ENCODE data around the gene NHSL2. TPM values are rescaled to one million over a fixed set of nuclear protein-coding genes. Genes with fewer than 3 reads are reported as not detected.

NHSL2 gene
- total RNA-seq, 3 donors from 2014 or later, result 5.4 to 9.2 (median 5.8) TPM

GRCh38 chrX:72114807-72115206 is 204.2 kb downstream of the NHSL2 start:
- intact Hi-C loops (cut with DNase I; ENCODE audit: low total_unique reads), result no loop called here
- no peak for DNase-seq (ENCODE audit: low spot score in 2 of 2)
- H3K4me1 ChIP-seq, result no peaks in the 10 kb centered on the region
- H3K36me3 ChIP-seq, result no peaks in the 10 kb centered on the region
- TF ChIP-seq POLR2AphosphoS5 (IDR thresholded peaks at IDR 0.05), result no peak
- TF ChIP-seq CTCF (IDR thresholded peaks at IDR 0.05), result no peak
- H3K4me3 ChIP-seq, result no peak overlapping the region
- H3K27me3 ChIP-seq, result peaks cover 0 to 39% of the 10 kb centered on the region in 2 donors
- H3K9me3 ChIP-seq, result no peaks in the 10 kb centered on the region
- peak overlapping the region in 1 of 2 donors; percentile 38 for H3K27ac ChIP-seq

GRCh38 chrX:72115380-72115779 is 204.7 kb downstream of the NHSL2 start:
- no peak overlapping the region for H3K4me3 ChIP-seq
- H3K4me1 ChIP-seq, result no peaks in the 10 kb centered on the region
- TF ChIP-seq POLR2AphosphoS5 (IDR thresholded peaks at IDR 0.05), result no peak
- no peak for TF ChIP-seq CTCF (IDR thresholded peaks at IDR 0.05)
- TF ChIP-seq POLR2A (IDR thresholded peaks at IDR 0.05), result no peak
- H3K27me3 ChIP-seq, result peaks cover 0 to 35% of the 10 kb centered on the region in 2 donors
- H3K27ac ChIP-seq, result peak overlapping the region in 1 of 2 donors; percentile 38
- intact Hi-C loops (cut with DNase I; ENCODE audit: low total_unique reads), result no loop called here
- no peaks in the 10 kb centered on the region for H3K9me3 ChIP-seq
- no peaks in the 10 kb centered on the region for H3K36me3 ChIP-seq
- no peak for DNase-seq (ENCODE audit: low spot score in 2 of 2)

- H3K9me3 ChIP-seq, result no peaks in the 10 kb centered on the region
- intact Hi-C loops (cut with DNase I; ENCODE audit: low total_unique reads), result no loop called here
- H3K4me1 ChIP-seq, result no peaks in the 10 kb centered on the region
- H3K27me3 ChIP-seq, result peaks cover 0 to 22% of the 10 kb centered on the region in 2 donors
- H3K36me3 ChIP-seq, result no peaks in the 10 kb centered on the region
- TF ChIP-seq CTCF (IDR thresholded peaks at IDR 0.05) (no peak), POLR2A (IDR thresholded peaks at IDR 0.05) (no peak), POLR2AphosphoS5 (IDR thresholded peaks at IDR 0.05) (no peak)
- no peak for DNase-seq (ENCODE audit: low spot score in 2 of 2)
- H3K4me3 ChIP-seq, result no peak overlapping the region
- no peak overlapping the region for H3K27ac ChIP-seq
Observed at GRCh38 chrX:72117636-72118210, 207.1 kb downstream of the NHSL2 start.

- Histone ChIP-seq H3K27ac (peak overlapping the region; percentile 40 to 75), H3K4me1 (no peaks in the 10 kb centered on the region), H3K4me3 (no peak overlapping the region), H3K36me3 (no peaks in the 10 kb centered on the region), H3K9me3 (no peaks in the 10 kb centered on the region), H3K27me3 (peaks cover 0 to 40% of the 10 kb centered on the region in 2 donors)
- intact Hi-C loops (cut with DNase I; ENCODE audit: low total_unique reads), result loop anchor here (10.0 kb wide), 1 partner anchor 76 kb away; no protein-coding TSS in a partner anchor
- TF ChIP-seq CTCF (IDR thresholded peaks at IDR 0.05), result no peak
- TF ChIP-seq POLR2A (IDR thresholded peaks at IDR 0.05), result no peak
- TF ChIP-seq POLR2AphosphoS5 (IDR thresholded peaks at IDR 0.05), result no peak
- no peak for DNase-seq (ENCODE audit: low spot score in 2 of 2)
Observed at GRCh38 chrX:72120837-72121236, 210.2 kb downstream of the NHSL2 start.

- Histone ChIP-seq H3K27ac (peak overlapping the region; percentile 40 to 75), H3K4me1 (no peaks in the 10 kb centered on the region), H3K4me3 (no peak overlapping the region), H3K9me3 (no peaks in the 10 kb centered on the region), H3K27me3 (peaks cover 0 to 45% of the 10 kb centered on the region in 2 donors), H3K36me3 (no peaks in the 10 kb centered on the region)
- peak in 1 of 2 donors; percentile 66 for DNase-seq (ENCODE audit: low spot score in 2 of 2)
- intact Hi-C loops (cut with DNase I; ENCODE audit: low total_unique reads), result loop anchor here (10.0 kb wide), 1 partner anchor 77 kb away; no protein-coding TSS in a partner anchor
- TF ChIP-seq POLR2AphosphoS5 (IDR thresholded peaks at IDR 0.05) (no peak), POLR2A (IDR thresholded peaks at IDR 0.05) (no peak), CTCF (IDR thresholded peaks at IDR 0.05) (no peak)
Observed at GRCh38 chrX:72121383-72121782, 210.7 kb downstream of the NHSL2 start.
